ENCODE results near the gene CAPN2.

The CAPN2 gene

DNA sequence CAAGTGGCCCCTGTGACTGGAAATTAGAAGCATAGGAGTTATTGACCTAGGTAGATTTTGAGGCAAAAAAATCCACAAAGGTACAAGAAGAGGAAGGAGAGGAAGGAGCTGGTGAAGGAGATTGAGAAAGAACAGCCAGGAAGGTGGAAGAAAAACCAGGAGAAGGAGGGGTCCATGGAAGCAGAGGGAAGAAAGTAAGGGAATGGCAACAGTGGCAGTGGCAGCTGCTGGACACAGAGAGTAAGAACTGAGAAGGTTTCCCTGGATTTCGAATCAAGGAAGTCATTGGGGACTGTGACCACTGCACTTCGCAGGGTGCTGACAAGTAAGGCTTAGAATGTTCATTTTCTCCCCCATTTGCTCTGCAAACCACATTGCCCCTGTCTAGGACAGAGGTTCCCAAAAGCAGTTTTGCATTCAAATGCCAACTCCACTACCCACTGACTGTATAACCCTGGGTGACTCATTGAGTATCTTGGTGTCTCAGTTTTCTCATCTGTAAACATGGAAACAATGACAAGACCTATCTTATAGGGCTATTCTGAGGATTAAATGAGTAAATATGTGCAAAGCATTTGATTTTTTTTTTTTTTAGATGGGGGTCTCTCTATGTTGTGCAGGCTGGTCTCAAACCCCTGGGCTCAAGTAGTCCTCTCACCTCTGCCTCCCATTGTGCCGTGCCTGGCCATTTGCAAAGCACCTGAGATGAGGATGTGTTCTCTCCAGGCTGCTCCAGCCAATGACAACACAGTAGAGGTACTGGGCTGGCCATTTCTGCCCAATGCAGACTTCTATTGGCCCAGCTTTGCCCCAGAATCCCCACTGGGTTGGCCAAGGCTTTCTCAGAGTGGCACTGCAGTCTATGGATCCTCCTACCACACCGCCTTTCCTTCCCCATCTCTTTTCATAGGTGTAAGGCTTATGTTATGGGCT lies 9.3 kb upstream of the CAPN2 start:
- no peak for DNase-seq

- no peak for DNase-seq
Observed at GRCh38 chr1:223703668-223704013, 8.7 kb upstream of the CAPN2 start.

DNA sequence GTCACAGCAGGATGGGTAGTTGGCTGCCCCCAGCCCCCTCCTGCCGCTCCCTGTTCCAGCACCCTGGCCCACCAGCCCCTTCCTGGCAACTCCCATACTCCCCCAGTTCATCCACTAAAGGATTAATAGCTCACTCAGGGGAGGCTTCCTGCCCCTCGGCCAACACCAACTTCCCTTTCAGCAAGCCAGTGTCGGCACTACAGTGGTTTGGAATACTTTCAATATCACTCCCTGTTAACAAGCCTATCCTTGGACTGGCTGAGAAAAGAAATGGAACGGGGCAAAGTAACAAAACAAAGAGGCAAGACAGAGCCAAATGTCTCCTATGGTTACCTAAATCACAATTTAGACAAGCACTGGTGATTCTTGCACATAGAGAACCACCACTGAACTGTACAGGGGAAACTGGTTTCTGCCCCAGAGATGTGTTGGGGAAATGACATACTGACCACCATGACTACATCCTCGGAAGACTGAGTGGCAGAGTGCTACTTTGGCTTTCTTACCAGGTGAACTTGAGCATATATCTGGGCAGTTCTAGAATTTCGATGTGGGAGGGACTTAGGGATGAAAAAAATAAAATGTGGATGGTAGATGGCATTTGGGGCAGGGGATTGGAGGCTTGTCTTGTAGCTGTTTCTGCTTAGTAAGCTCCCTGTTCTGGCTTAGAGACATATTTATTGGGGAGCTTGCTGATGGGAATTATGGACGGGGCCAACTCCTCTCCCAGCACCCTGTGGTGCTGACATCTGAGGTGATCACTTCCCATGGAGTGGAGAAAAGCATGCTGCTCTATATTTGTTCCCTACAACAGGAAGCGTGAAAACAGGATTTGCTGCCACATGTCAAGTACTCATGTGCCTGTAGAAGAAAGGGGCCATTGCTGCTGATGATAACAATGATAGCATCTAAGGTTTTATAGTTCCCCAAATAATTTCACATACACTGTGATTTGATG lies 7.1 kb upstream of the CAPN2 start:
- DNase-seq, result no peak

GRCh38 chr1:223706077-223706973 lies 6.0 kb upstream of the CAPN2 start:
- peak; percentile 97 for DNase-seq

DNA sequence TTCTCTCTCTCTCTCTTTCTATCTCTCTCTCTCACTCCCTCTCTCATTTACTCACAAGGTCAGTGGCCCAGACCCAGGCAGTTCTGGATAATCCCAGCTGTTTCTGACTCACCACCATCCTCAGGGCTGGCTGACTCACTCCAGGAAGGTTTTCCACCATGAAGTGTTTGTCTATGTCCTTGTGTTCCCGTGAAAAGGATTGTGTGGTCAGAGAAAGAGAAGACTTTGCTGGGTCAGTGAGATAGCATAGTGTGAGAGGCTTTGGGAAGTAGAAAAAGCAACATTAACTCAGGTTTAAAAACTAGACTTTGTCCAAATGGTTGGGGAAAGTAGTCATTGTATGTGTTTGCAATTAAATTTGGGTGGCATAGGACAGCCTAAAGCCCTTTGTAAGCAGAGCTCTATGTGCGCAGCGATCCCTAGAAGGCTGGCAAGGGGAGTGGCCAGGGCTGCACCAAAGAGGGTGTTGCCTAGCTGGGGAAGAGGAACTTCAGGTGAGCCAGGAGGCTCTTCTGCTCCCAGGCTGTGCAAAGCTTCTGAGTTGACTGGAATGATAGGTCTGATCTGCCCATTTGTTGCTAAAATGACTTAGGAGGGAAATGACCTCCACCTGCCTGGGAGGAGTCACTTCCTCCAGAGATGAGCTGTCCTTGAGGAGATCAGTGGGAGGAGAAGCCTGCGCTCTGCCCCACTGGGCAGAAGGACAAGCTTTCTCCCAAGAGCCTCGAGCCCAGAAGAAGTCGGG lies 4.9 kb upstream of the CAPN2 start:
- peak; percentile 97 for DNase-seq

DNA sequence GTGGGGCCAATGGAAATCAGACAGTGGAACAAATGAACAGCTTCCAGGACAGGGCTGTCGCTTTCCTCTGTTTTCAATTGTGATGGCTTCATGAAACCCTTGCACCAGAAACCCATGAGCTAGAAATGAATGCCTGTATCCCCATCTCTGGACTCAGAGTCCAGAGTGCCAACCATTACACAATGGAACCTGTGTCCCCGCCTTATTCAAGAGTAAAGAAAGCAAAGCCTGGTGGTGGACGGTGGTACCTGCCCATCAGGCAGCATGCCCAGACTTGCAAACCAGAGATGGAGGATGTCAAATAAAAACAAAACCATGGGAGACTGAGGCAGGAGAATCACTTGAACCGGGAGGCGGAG lies 4.4 kb upstream of the CAPN2 start:
- DNase-seq, result no peak

DNA sequence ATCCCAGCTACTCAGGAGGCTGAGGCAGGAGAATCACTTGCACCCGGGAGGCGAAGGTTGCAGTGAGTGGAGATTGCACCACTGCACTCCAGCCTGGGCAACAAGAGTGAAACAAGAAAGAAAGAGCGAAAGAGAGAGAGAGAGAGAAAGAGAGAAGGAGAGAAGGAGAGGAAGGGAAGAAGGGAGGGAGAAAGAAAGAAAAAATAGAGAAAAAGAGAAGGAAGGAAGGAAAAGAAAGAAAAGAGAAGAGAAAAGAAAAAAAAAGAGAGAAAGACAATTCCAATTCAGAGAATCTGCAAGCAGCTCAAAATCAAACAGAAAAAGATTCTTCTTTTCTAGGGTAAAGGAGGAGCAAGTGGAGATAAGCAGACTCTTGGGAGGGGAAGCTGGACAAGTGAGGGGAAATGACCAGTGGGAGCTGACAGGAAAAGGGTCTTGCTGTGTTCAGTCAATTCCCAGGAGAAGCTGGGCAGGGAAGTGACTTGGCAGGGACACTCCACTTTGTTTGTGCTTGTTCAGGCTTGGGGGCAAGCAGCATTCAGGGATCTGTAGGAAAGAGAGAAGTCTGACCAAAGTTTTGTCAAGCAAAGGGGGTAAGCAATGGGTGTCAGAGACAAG lies 3.6 kb upstream of the CAPN2 start:
- no peak for DNase-seq

DNA sequence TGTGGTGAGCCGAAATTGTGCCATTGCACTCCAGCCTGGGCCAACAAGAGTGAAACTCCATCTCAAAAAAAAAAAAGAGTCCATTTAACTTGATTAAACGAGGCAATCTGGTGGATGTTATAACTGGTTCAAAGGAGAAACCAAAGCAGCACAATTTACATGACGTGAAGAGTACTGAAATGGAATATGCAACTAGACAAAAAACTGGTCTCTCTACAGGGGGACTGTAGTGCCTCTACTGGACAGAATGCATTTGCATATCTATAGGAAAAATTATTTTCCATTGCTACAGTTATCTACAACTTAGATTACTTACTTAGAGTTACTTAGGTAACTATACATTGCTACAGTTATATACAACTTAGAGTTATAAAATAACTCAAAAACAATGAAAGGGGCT lies 2.7 kb upstream of the CAPN2 start:
- no peak for DNase-seq

DNA sequence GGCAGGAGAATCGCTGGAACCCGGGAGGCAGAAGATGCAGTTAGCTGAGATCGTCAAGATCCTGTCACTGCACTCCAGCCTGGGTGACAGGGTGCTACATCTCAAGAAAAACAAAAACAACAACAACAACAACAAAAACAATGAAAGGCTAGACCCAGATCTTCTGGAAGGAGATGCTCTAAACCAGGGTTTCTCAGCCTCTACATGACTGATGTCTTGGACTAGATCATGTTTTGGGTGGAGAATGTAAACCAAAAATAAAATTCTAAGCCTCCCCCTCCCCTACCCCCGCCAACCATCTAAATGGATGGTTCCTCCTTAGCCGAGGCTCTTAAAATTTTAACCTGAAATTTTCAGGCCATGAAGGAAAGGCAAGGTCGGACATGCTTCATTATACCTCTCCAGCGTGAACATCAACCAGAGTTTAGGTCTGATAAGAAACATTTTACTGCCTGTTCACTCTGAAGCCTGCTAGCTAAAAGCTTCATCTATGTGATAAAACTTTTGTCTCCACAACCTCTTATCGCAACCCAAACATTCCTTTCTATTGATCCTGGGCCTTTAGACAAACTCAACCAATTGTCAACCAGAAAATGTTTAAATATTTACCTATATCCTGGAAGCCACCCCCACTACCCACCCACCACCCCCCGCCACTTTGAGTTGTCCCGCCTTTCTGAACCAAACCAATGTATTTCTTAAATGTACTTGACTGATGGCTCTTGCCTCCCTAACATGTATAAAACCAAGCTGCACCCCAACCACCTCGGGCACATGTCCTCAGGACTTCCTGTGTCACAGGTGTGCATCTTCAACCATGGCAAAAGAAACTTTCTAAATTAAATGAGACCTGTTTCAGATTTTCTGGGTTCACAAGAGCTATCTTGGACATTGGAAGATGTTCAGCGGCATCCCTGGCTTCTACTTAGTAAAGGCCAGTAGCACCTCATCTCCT lies 1.9 kb upstream of the CAPN2 start:
- DNase-seq, result no peak

DNA sequence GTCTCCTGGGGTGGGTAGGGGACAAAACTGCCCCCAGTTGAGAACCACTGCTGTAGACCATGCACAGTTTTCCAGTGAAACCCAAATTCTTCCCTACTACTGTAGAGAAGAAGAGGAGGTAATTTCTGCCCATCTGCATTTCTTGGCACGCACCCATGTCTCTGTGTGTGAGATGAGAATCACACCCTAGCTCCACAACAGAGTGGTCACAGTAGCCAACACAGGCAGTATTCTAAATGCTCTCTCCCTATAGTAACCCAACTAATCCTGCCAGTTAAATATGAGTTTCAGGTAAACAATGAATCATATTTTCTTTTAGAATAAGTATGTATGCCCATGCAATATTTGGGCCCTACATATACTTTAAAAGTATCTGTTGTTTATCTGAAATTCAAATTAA lies 1.2 kb upstream of the CAPN2 start:
- peak; percentile 70 for DNase-seq

DNA sequence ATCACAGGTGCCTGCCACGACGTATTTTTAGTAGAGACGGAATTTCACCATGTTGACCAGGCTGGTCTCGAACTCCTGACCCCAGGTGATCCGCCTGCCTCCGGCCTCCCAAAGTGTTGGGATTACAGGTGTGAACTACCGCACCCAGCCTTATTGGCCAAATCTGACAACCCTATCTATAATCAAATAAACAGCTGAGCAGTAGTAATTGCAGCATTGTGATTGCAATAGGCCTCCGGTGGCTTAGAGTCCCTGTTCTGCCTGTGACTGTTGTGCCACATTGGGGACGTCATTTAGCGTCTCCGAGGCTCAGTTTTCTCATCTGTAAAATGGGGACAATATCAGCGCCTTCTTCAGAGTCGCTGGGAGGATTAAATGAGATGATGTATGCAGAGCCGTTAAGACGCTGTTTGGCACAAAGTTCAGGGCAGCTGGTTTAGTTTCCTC lies 569 bp upstream of the CAPN2 start:
- DNase-seq, result no peak

DNA sequence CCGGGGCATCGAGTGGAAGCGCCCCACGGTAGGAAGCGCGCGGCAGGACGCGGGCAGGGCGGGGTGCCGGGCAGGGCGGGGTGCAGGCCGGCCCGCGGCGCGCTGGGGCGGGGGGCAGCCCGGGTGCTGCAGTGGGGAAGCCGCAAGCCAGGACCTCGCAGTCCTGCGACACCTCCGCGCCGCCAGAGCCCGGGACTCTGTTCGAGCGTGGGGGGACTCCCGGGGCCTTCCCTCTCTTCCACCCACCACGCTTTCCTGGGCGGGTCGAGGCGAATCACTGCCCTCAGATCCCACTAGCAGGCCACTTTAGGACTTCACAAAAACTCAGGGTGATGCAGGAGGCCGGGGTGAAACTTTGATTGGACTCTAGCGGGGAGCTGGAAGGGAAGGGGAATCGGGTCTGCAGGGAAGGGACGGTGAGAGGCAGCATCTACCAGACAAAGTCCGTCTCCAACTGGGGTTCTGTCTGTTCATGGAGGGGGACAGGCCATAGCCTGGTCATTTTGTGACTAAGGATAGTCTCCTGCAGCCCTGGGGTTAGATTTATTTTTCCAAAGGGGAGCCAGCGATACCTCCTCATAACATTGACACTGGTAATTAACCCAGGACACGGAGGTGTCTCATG lies 623 bp downstream of the CAPN2 start:
- no peak for DNase-seq

DNA sequence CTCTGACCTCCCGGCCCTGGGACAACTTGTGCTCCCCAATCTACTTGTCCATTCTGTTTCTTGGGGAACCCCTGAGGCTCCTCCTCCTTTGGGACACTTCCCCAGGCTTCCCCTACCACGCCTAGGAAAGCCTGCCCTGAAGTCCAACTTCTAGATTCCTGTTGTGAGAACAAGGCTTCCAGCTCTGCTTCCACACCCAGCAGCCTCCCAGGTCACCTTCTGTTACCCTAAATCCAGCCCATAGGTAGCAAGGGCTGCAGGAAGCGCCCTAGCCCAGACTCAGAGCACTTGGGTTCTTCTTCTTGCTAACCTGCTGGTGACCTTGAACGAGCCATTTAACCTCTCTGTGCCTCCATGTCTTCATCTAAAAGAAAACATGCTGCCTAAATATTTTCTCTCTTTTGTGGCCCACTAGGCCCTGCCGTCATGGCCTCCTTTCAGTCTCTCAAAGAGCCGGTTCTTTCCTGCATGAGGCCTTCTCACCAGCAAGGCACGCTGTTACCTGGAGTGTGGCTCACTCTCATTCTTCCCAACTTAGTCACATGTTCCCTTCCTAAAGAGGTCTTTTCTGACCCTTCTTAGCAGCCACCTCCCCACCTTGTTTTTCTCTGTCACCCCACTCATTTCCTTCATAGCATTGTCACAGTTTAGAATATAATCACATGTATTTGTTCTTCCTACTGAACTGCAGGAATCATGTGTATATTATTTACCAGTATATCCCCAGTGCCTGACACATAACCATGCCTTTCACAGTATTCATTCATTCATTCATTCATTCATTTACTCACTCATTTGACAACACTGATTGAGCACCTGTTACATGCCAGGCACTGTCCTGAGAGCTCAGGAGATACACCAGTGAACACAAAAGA lies 1.4 kb downstream of the CAPN2 start:
- DNase-seq, result no peak

- no peak for DNase-seq
Observed at GRCh38 chr1:223714421-223714724, 2.0 kb downstream of the CAPN2 start.

- peak; percentile 88 for DNase-seq
Observed at GRCh38 chr1:223714849-223715603, 2.7 kb downstream of the CAPN2 start.

- no peak for DNase-seq
Observed at GRCh38 chr1:223715604-223716172, 3.3 kb downstream of the CAPN2 start.

DNA sequence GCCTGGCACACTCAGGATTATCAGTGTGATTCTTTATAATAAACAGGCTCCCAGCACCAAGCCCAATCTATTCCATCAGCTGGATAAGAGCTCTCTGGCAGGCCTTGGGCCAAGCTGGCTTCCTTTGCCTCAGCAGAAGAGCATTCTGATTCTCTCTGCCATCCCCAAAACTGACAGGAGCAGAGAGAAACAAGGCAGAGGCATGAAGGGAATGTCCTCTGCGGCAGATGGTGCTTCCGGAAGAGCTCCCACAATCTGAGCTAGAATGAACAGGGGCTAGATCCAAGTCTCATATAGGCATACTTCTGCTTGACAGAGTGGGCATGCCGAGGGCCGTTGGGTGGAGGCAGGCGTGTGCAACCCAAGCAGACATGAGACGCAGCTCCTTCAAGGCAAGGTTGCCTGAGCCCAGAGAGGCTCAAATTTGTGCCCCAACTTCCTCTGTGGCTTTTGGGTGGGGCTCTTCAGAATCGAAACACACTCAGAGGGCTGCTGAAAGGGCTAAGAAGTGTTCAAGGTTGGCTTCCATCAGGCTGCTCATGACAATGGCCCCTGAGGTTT lies 4.0 kb downstream of the CAPN2 start:
- peak; percentile 60 for DNase-seq

- no peak for DNase-seq
Observed at GRCh38 chr1:223717123-223717522, 4.8 kb downstream of the CAPN2 start.
